Keratinocyte (primary cell): ENCODE measurements around the gene EDEM1. TPM values are rescaled to one million over a fixed set of nuclear protein-coding genes. Genes with fewer than 3 reads are reported as not detected.

ENCODE experiments used
- DNase-seq: peaks from one replicate; pipeline ENCODE4 v3.0.0-alpha.2; 2011; ENCODE audit warnings: low read depth, missing footprints, low spot score
- FAIRE-seq: peaks from 2 replicates; lab custom pipeline; 2011; peaks lifted over from hg19 to GRCh38; lab: Jason Lieb, UNC
- H2AFZ ChIP-seq: 2 replicates; pipeline ENCODE4 v1.6.0; 2012; ENCODE audit warnings: low read length, control low read depth, inconsistent platforms; ENCODE audit not compliant: control insufficient read depth
- H3K27ac ChIP-seq: 2 replicates; pipeline ENCODE4 v1.5.1; 2011; ENCODE audit warnings: low read length; ENCODE audit not compliant: control insufficient read depth, insufficient read depth
- H3K27me3 ChIP-seq: 3 replicates; pipeline ENCODE4 v1.6.0; 2011; ENCODE audit warnings: low read length; ENCODE audit not compliant: control insufficient read depth, insufficient read depth; ENCODE audit errors: extremely low read depth
- H3K36me3 ChIP-seq, 2 experiments: 2 replicates in 1 of 2; 3 replicates in 1 of 2; pipeline ENCODE4 v1.5.1; 2011; ENCODE audit warnings: low read length in 2 of 2, mild to moderate bottlenecking in 1 of 2; ENCODE audit not compliant: control insufficient read depth in 2 of 2, insufficient read depth in 2 of 2; ENCODE audit errors: extremely low read depth in 1 of 2
- H3K4me1 ChIP-seq: 3 replicates; pipeline ENCODE4 v1.5.1; 2011; ENCODE audit warnings: low read length; ENCODE audit not compliant: control insufficient read depth, insufficient read depth; ENCODE audit errors: extremely low read depth
- H3K4me2 ChIP-seq: 3 replicates; pipeline ENCODE4 v1.6.0; 2011; ENCODE audit warnings: low read depth, low read length; ENCODE audit not compliant: control insufficient read depth, insufficient read depth; ENCODE audit errors: extremely low read depth
- H3K4me3 ChIP-seq, 3 experiments: fragments of 200-600 bp in 1 of 3; sonication (generic) in 1 of 3; 2 replicates in 2 of 3; 3 replicates in 1 of 3; pipeline ENCODE4 v1.5.1; 2011 to 2016; ENCODE audit warnings: low read length in 3 of 3, mild to moderate bottlenecking in 3 of 3, control low read depth in 2 of 3, inconsistent platforms in 1 of 3, low read depth in 1 of 3, mixed read lengths in 1 of 3, mixed run types in 1 of 3, moderate library complexity in 1 of 3; ENCODE audit not compliant: control insufficient read depth in 2 of 3, insufficient read depth in 2 of 3; ENCODE audit errors: extremely low read depth in 1 of 3
- H3K79me2 ChIP-seq: 2 replicates; pipeline ENCODE4 v1.6.0; 2012; ENCODE audit warnings: low read length; ENCODE audit not compliant: control insufficient read depth, insufficient read depth
- H3K9ac ChIP-seq: 3 replicates; pipeline ENCODE4 v1.6.0; 2011; ENCODE audit warnings: low read length; ENCODE audit not compliant: control insufficient read depth, insufficient read depth; ENCODE audit errors: extremely low read depth
- H3K9me1 ChIP-seq: 3 replicates; pipeline ENCODE4 v1.6.0; 2011; ENCODE audit warnings: low read length; ENCODE audit not compliant: control insufficient read depth, insufficient read depth; ENCODE audit errors: extremely low read depth
- H3K9me3 ChIP-seq: 2 replicates; pipeline ENCODE4 v1.5.1; 2012; ENCODE audit warnings: low read depth, low read length; ENCODE audit not compliant: control insufficient read depth
- H4K20me1 ChIP-seq: 3 replicates; pipeline ENCODE4 v1.6.0; 2011; ENCODE audit warnings: low read length; ENCODE audit not compliant: control insufficient read depth, insufficient read depth; ENCODE audit errors: extremely low read depth
- EZH2 ChIP-seq: IDR thresholded peaks from one replicate; pipeline ENCODE4 v1.6.1; 2012; ENCODE audit warnings: inconsistent platforms, mild to moderate bottlenecking, low read length, moderate library complexity
- dilution Hi-C: fragments of 300-500 bp; cut with MboI; formaldehyde crosslinking; loops from one replicate; pipeline ENCODE4 v1.7.0; 2020; ENCODE audit warnings: low sequenced_read_pairs; ENCODE audit not compliant: extremely low pct_ligation_motif_present
- polyA plus RNA-seq, 5 experiments: library from polyadenylated mRNA; depleted of rRNA in 3 of 5; stranded (reverse) in 3 of 5; stranded (forward) in 1 of 5; unstranded in 1 of 5; fragments of >200 nt; gene quantifications; 1 replicate in 1 of 5; 2 replicates in 3 of 5; 3 replicates in 1 of 5; pipeline versions ENCODE4 v1.2.1 to v1.2.3, GENCODE V29; 2011 to 2012; ENCODE audit warnings: missing spikeins in 2 of 5, low read depth in 1 of 5, low replicate concordance in 1 of 5
- TF ChIP-seq, protein P1 (sequence below), 3 experiments: IDR thresholded peaks in 1 of 3; conservative IDR thresholded peaks in 1 of 3; optimal IDR thresholded peaks in 1 of 3; 2 replicates in 2 of 3; 3 replicates in 1 of 3; pipeline versions ENCODE3 to v1.5.1; 2011; ENCODE audit warnings: low read length in 3 of 3, mild to moderate bottlenecking in 3 of 3, moderate library complexity in 2 of 3, control low read depth in 1 of 3, inconsistent platforms in 1 of 3; ENCODE audit not compliant: insufficient read depth in 2 of 3; ENCODE audit errors: extremely low read depth in 1 of 3

The EDEM1 gene
- polyA plus RNA-seq, 1 donor (not counting 4 experiments of a cell fraction or from before 2014, with no cell fraction given) = 65.2 TPM

- FAIRE-seq = no peak
These were observed 34.2 kb downstream of the EDEM1 start for GRCh38 chr3:5221701-5222100.

DNA sequence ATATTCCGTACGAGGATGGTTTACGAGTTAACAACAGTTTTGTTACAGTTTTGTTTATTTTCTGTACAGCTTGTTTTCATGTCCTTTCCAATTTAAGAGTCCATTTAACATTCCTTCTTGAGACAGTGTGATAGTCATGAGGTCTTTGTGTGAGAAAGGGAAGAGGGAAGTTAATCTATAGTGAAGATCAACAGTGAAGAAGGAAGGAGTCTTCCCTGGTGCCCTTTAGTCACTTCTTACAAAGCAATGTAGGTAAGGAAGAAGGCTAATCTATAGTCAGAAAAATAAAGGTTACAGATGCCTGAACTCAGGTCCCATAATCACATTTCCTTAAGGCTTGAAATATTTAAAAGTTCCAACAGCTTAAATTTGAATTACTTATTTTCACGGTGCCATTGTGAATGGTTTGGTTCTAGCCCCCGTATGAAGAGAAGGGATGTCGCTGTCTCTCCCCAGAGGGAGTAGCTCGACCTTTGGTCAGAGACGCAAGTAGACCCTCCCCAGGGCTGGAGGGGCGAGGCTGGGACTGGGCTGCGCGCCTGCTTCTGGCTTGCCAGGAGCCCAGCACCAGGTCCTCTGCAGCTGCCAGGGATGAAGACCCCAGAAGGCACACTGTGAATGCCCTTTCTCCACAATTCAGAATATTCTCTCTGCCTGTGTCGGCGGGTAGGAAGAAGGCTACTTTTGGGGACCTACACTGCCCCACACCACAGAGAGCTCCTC is 34.9 kb downstream of the EDEM1 start:
- no peak for TF ChIP-seq EZH2
- TF ChIP-seq, protein P1, sequence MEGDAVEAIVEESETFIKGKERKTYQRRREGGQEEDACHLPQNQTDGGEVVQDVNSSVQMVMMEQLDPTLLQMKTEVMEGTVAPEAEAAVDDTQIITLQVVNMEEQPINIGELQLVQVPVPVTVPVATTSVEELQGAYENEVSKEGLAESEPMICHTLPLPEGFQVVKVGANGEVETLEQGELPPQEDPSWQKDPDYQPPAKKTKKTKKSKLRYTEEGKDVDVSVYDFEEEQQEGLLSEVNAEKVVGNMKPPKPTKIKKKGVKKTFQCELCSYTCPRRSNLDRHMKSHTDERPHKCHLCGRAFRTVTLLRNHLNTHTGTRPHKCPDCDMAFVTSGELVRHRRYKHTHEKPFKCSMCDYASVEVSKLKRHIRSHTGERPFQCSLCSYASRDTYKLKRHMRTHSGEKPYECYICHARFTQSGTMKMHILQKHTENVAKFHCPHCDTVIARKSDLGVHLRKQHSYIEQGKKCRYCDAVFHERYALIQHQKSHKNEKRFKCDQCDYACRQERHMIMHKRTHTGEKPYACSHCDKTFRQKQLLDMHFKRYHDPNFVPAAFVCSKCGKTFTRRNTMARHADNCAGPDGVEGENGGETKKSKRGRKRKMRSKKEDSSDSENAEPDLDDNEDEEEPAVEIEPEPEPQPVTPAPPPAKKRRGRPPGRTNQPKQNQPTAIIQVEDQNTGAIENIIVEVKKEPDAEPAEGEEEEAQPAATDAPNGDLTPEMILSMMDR (optimal IDR thresholded peaks at IDR 0.05 in 1 of 3, IDR thresholded peaks at IDR 0.05 in 1 of 3, conservative IDR thresholded peaks at IDR 0.05 in 1 of 3; ENCODE audit: extremely low read depth in 1 of 3, insufficient read depth in 2 of 3, low read length in 3 of 3) = no peak
- FAIRE-seq (no peak), DNase-seq (no peak)
- dilution Hi-C loops = no loop called here
- no peak overlapping the region for H3K9ac ChIP-seq
- peaks cover 13 to 20% of the 10 kb centered on the region in 2 experiments for H3K36me3 ChIP-seq
- H4K20me1 ChIP-seq = no peaks in the 10 kb centered on the region
- H3K9me3 ChIP-seq = no peaks in the 10 kb centered on the region
- H3K4me1 ChIP-seq = no peaks in the 10 kb centered on the region
- H2AFZ ChIP-seq = no peak overlapping the region
- H3K4me2 ChIP-seq = no peak overlapping the region
- no peak overlapping the region for H3K27ac ChIP-seq
- H3K27me3 ChIP-seq = no peaks in the 10 kb centered on the region
- H3K79me2 ChIP-seq = no peaks in the 10 kb centered on the region
- no peak overlapping the region for H3K4me3 ChIP-seq
- no peaks in the 10 kb centered on the region for H3K9me1 ChIP-seq

More at GRCh38 chr3:5221701-5222100, 34.2 kb downstream of the EDEM1 start:
- Histone ChIP-seq H3K4me2 (no peak overlapping the region), H3K27me3 (no peaks in the 10 kb centered on the region), H3K9me3 (no peaks in the 10 kb centered on the region), H4K20me1 (no peaks in the 10 kb centered on the region), H3K9me1 (no peaks in the 10 kb centered on the region), H3K79me2 (no peaks in the 10 kb centered on the region), H3K9ac (no peak overlapping the region), H3K27ac (no peak overlapping the region), H3K36me3 (peaks cover 18 to 20% of the 10 kb centered on the region in 2 experiments), H3K4me3 (no peak overlapping the region), H2AFZ (no peak overlapping the region), H3K4me1 (no peaks in the 10 kb centered on the region)
- dilution Hi-C loops = no loop called here
- TF ChIP-seq, protein P1 (optimal IDR thresholded peaks at IDR 0.05 in 1 of 3, IDR thresholded peaks at IDR 0.05 in 1 of 3, conservative IDR thresholded peaks at IDR 0.05 in 1 of 3; ENCODE audit: extremely low read depth in 1 of 3, insufficient read depth in 2 of 3, low read length in 3 of 3) = no peak
- no peak for TF ChIP-seq EZH2
- no peak for DNase-seq
